AG09309 (cell line): ENCODE results near the gene ZBTB37.
"Not testable (repeated sequence)": the region's sequence is repeated elsewhere in the genome, so short reads cannot be mapped to it uniquely, and the experiment has no call there.

ENCODE experiments used
- DNase-seq: peaks from one replicate; pipeline ENCODE4 v3.0.0-alpha.2; 2010; ENCODE audit warnings: low read depth
- H3K4me3 ChIP-seq: 2 replicates; pipeline ENCODE4 v1.5.1; 2011; ENCODE audit warnings: mild to moderate bottlenecking, low read depth, low read length, moderate library complexity; ENCODE audit not compliant: control insufficient read depth
- TF ChIP-seq, protein P1 (sequence below): IDR thresholded peaks from 2 replicates; pipeline ENCODE4 v1.5.1; 2011; ENCODE audit warnings: mild to moderate bottlenecking, low read depth, low read length, inconsistent platforms; ENCODE audit not compliant: insufficient read depth, control insufficient read depth; ENCODE audit errors: missing control alignments

The ZBTB37 gene

DNA sequence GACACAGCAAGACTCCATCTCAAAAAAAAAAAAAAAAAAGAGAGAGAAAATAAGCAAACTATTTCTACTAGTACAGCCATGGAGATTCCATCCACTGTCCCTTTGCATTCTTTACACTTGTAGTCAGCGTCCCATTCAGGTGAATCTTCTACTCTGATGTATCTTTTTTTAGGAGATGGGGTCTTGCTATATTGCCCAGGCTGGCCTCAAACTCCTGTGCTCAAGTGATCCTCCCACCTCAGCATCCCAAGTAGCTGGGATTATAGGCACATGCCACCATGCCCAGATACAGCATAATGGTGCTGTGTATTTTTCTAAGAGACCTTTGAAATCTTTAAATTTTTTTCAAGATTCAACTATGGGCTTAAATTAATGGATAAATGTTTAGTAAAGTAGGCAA lies 35.4 kb upstream of the ZBTB37 start:
- TF ChIP-seq, protein P1, sequence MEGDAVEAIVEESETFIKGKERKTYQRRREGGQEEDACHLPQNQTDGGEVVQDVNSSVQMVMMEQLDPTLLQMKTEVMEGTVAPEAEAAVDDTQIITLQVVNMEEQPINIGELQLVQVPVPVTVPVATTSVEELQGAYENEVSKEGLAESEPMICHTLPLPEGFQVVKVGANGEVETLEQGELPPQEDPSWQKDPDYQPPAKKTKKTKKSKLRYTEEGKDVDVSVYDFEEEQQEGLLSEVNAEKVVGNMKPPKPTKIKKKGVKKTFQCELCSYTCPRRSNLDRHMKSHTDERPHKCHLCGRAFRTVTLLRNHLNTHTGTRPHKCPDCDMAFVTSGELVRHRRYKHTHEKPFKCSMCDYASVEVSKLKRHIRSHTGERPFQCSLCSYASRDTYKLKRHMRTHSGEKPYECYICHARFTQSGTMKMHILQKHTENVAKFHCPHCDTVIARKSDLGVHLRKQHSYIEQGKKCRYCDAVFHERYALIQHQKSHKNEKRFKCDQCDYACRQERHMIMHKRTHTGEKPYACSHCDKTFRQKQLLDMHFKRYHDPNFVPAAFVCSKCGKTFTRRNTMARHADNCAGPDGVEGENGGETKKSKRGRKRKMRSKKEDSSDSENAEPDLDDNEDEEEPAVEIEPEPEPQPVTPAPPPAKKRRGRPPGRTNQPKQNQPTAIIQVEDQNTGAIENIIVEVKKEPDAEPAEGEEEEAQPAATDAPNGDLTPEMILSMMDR = no peak
- H3K4me3 ChIP-seq = no peak overlapping the region
- DNase-seq = no peak

DNA sequence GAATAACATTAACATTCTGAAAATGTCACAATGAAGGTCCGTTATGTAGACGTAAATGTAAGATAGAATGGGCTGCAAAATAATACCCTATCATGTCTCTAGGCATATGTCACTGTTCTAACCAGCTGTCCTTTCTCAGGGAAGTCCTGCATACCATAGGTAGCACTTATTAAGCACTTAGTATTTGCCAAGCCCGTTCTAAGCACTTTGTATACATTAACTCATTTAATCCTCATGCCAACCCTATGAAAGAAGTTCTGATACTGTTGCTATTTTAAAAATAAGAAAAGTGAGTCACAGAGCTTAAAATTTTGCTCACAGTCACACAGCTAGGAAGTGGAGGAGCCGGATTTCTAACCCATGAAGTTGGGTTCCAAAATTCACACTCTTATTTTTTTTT lies 16.1 kb upstream of the ZBTB37 start:
- TF ChIP-seq, protein P1 = no peak
- no peak overlapping the region for H3K4me3 ChIP-seq
- no peak for DNase-seq

- no peak for DNase-seq
- TF ChIP-seq, protein P1 = no peak
- H3K4me3 ChIP-seq = no peak overlapping the region
These were observed 15.1 kb upstream of the ZBTB37 start for GRCh38 chr1:173853074-173853473.

- TF ChIP-seq, protein P1 = no peak
- H3K4me3 ChIP-seq = no peak overlapping the region
- DNase-seq = no peak
These were observed 12.2 kb upstream of the ZBTB37 start for GRCh38 chr1:173856014-173856413.

- no peak overlapping the region for H3K4me3 ChIP-seq
- no peak for DNase-seq
- TF ChIP-seq, protein P1 = no peak
These were observed 11.3 kb upstream of the ZBTB37 start for GRCh38 chr1:173856903-173857302.

GRCh38 chr1:173857363-173857917 lies 10.7 kb upstream of the ZBTB37 start:
- no peak for DNase-seq
- no peak overlapping the region for H3K4me3 ChIP-seq
- TF ChIP-seq, protein P1 = no peak

DNA sequence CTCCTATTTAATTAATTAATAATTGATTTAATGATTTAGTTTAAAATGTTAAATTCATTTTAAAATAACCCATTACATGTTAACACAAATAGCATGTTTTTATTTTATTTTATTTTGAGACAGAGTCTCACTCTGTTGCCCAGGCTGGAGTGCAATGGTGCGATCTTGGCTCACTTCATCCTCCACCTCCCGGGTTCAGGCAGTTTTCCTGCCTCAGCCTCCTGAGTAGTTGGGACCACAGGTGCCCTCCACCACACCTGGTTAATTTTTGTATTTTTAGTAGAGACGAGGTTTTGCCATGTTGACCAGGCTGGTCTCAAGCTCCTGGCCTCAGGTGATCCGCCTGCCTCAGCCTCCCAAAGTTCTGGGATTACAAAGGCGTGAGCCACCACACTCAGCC lies 8.6 kb upstream of the ZBTB37 start:
- not testable (repeated sequence) for H3K4me3 ChIP-seq, DNase-seq
